Mesodermal cell (in vitro differentiated cells): Measurements from ENCODE around the gene STBD1.

Source experiments
- H3K27ac ChIP-seq: 2 replicates; pipeline ENCODE4 v1.7.0; 2013; ENCODE audit warnings: mild to moderate bottlenecking, low read depth, low read length, moderate library complexity; ENCODE audit not compliant: severe bottlenecking
- H3K36me3 ChIP-seq: 2 replicates; pipeline ENCODE4 v1.7.1; 2013; ENCODE audit warnings: mild to moderate bottlenecking, low read length, moderate library complexity; ENCODE audit not compliant: control insufficient read depth, insufficient read depth
- H3K4me1 ChIP-seq: one replicate; pipeline ENCODE4 v1.7.1; 2013; ENCODE audit warnings: mild to moderate bottlenecking, low read length; ENCODE audit not compliant: insufficient read depth, control insufficient read depth, poor library complexity, severe bottlenecking
- H3K4me3 ChIP-seq: 2 replicates; pipeline ENCODE4 v1.7.0; 2013; ENCODE audit warnings: low read length, control low read depth, mild to moderate bottlenecking; ENCODE audit not compliant: insufficient read depth, poor library complexity, severe bottlenecking; ENCODE audit errors: extremely low read depth
- H3K9me3 ChIP-seq: 2 replicates; pipeline ENCODE4 v1.7.1; 2013; ENCODE audit warnings: mild to moderate bottlenecking, low read length, moderate library complexity; ENCODE audit not compliant: control insufficient read depth
- WGBS, 2 experiments: methylation state at CpG; one replicate each; pipeline ENCODE4 v1.1.5; 2013; ENCODE audit warnings: missing lambda C conversion rate in 2 of 2; ENCODE audit not compliant: insufficient coverage in 2 of 2; 5-methylcytosine and 5-hydroxymethylcytosine counted together

STBD1 gene

GRCh38 chr4:76316131-76316530 is 9.6 kb downstream of the STBD1 start:
- no CpG with 5 or more reads among the region's 1 CpG for WGBS, 2 experiments
- H3K4me1 ChIP-seq: no peaks in the 10 kb centered on the region
- no peak overlapping the region for H3K4me3 ChIP-seq
- H3K9me3 ChIP-seq: peaks cover 7% of the 10 kb centered on the region
- H3K36me3 ChIP-seq: no peaks in the 10 kb centered on the region
- H3K27ac ChIP-seq: no peak overlapping the region

- Histone ChIP-seq H3K9me3 (peaks cover 17% of the 10 kb centered on the region), H3K36me3 (no peaks in the 10 kb centered on the region)
- no CpG with 5 or more reads among the region's 3 CpGs for WGBS, 2 experiments
Observed at GRCh38 chr4:76322236-76322635, 15.7 kb downstream of the STBD1 start.

GRCh38 chr4:76325072-76325471 is 18.5 kb downstream of the STBD1 start:
- Histone ChIP-seq H3K4me3 (no peak overlapping the region), H3K4me1 (no peaks in the 10 kb centered on the region), H3K27ac (no peak overlapping the region), H3K36me3 (no peaks in the 10 kb centered on the region), H3K9me3 (peaks cover 17% of the 10 kb centered on the region)

More at GRCh38 chr4:76322236-76322635, 15.7 kb downstream of the STBD1 start:
- Histone ChIP-seq H3K4me3 (no peak overlapping the region), H3K27ac (no peak overlapping the region), H3K4me1 (no peaks in the 10 kb centered on the region)

GRCh38 chr4:76326515-76326914 is 20.0 kb downstream of the STBD1 start:
- Histone ChIP-seq H3K36me3 (no peaks in the 10 kb centered on the region), H3K27ac (no peak overlapping the region), H3K9me3 (peaks cover 11% of the 10 kb centered on the region), H3K4me3 (no peak overlapping the region), H3K4me1 (no peaks in the 10 kb centered on the region)

- H3K4me1 ChIP-seq: no peaks in the 10 kb centered on the region
- no peaks in the 10 kb centered on the region for H3K9me3 ChIP-seq
- no peaks in the 10 kb centered on the region for H3K36me3 ChIP-seq
- H3K4me3 ChIP-seq: no peak overlapping the region
- no peak overlapping the region for H3K27ac ChIP-seq
- WGBS, 2 experiments: 100% methylated on average over 2 of the region's 3 CpGs; no CpG with 5 or more reads in 1 of the 2 experiments
Observed at GRCh38 chr4:76334885-76335284, 28.4 kb downstream of the STBD1 start.

- Histone ChIP-seq H3K9me3 (no peaks in the 10 kb centered on the region), H3K4me3 (no peak overlapping the region), H3K4me1 (no peaks in the 10 kb centered on the region), H3K36me3 (no peaks in the 10 kb centered on the region), H3K27ac (no peak overlapping the region)
- 100% methylated on average over 1 of the region's 2 CpGs; no CpG with 5 or more reads in 1 of the 2 experiments for WGBS, 2 experiments
Observed at GRCh38 chr4:76339364-76339763, 32.8 kb downstream of the STBD1 start.

- H3K27ac ChIP-seq: no peak overlapping the region
Observed at GRCh38 chr4:76341063-76341462, 34.5 kb downstream of the STBD1 start.

GRCh38 chr4:76342191-76342590 is 35.7 kb downstream of the STBD1 start:
- Histone ChIP-seq H3K4me3 (no peak overlapping the region), H3K36me3 (no peaks in the 10 kb centered on the region), H3K4me1 (no peaks in the 10 kb centered on the region), H3K9me3 (no peaks in the 10 kb centered on the region), H3K27ac (no peak overlapping the region)
- WGBS, 2 experiments: 71% methylated on average over 1 of the region's 1 CpG; no CpG with 5 or more reads in 1 of the 2 experiments

More at GRCh38 chr4:76341063-76341462, 34.5 kb downstream of the STBD1 start:
- Histone ChIP-seq H3K4me1 (no peaks in the 10 kb centered on the region), H3K36me3 (no peaks in the 10 kb centered on the region), H3K9me3 (no peaks in the 10 kb centered on the region), H3K4me3 (no peak overlapping the region)

- no peaks in the 10 kb centered on the region for H3K4me1 ChIP-seq
- WGBS, 2 experiments: 60 to 69% methylated on average over 1 of the region's 2 CpGs
- no peaks in the 10 kb centered on the region for H3K36me3 ChIP-seq
- no peaks in the 10 kb centered on the region for H3K9me3 ChIP-seq
- no peak overlapping the region for H3K4me3 ChIP-seq
- no peak overlapping the region for H3K27ac ChIP-seq
Observed at GRCh38 chr4:76342803-76343202, 36.3 kb downstream of the STBD1 start.

- no peaks in the 10 kb centered on the region for H3K9me3 ChIP-seq
- H3K4me3 ChIP-seq: no peak overlapping the region
- H3K4me1 ChIP-seq: no peaks in the 10 kb centered on the region
- WGBS, 2 experiments: 86 to 87% methylated on average over 5 to 6 of the region's 9 CpGs
- no peak overlapping the region for H3K27ac ChIP-seq
- H3K36me3 ChIP-seq: no peaks in the 10 kb centered on the region
Observed at GRCh38 chr4:76354517-76355473, 48.3 kb downstream of the STBD1 start.

GRCh38 chr4:76357981-76358380 is 51.4 kb downstream of the STBD1 start:
- Histone ChIP-seq H3K4me3 (no peak overlapping the region), H3K4me1 (no peaks in the 10 kb centered on the region), H3K36me3 (no peaks in the 10 kb centered on the region), H3K9me3 (peaks cover 7% of the 10 kb centered on the region), H3K27ac (no peak overlapping the region)
- 73 to 82% methylated on average over 2 of the region's 2 CpGs for WGBS, 2 experiments
